GM12878 (cell line): ENCODE data around the gene TMEM150B. TPM values are rescaled to one million over a fixed set of nuclear protein-coding genes. Genes with fewer than 3 reads are reported as not detected.
A peak's percentile ranks its signal among the peaks of the same experiment; 100 is the strongest.

Experiments used
- ATF3 ChIP-seq: IDR thresholded peaks from 2 replicates; pipeline ENCODE4 v1.6.1; 2011; ENCODE audit warnings: low read depth, mild to moderate bottlenecking, low read length, moderate library complexity, borderline replicate concordance; ENCODE audit errors: extremely low read depth
- ATF7 ChIP-seq: fragments of 450-650 bp; IDR thresholded peaks from 2 replicates; pipeline ENCODE4 v1.6.1; 2016; ENCODE audit warnings: low read depth, mild to moderate bottlenecking
- BHLHE40 ChIP-seq, 2 experiments: fragments of 450-650 bp in 1 of 2; IDR thresholded peaks; 2 replicates each; pipeline ENCODE4 v1.6.1; 2011 to 2017; ENCODE audit warnings: low read depth in 2 of 2, borderline replicate concordance in 1 of 2, improper control_type of control experiment in 1 of 2, low read length in 1 of 2, mild to moderate bottlenecking in 1 of 2
- EED ChIP-seq: sonication (generic); IDR thresholded peaks from 2 replicates; pipeline ENCODE4 v1.6.1; 2016; ENCODE audit warnings: antibody characterized with exemption, low read depth
- FOS ChIP-seq: IDR thresholded peaks from 3 replicates; pipeline ENCODE4 v1.6.1; 2011; ENCODE audit warnings: borderline replicate concordance; ENCODE audit not compliant: insufficient read length; ENCODE audit errors: extremely low read depth
- FOXM1 ChIP-seq: IDR thresholded peaks from 2 replicates; pipeline ENCODE4 v1.6.1; 2012; ENCODE audit warnings: low read depth, mild to moderate bottlenecking, inconsistent platforms, low read length, moderate library complexity
- HSF1 ChIP-seq: fragments of 150-350 bp; IDR thresholded peaks from 2 replicates; pipeline ENCODE4 v1.6.1; 2014; ENCODE audit warnings: mild to moderate bottlenecking, low read depth, low read length
- IKZF1 ChIP-seq: fragments of 450-650 bp; conservative IDR thresholded peaks from 2 replicates; pipeline ENCODE4 v1.6.1; 2017; ENCODE audit warnings: antibody characterized with exemption, mild to moderate bottlenecking
- KDM1A ChIP-seq: fragments of 200-600 bp; sonication (generic); IDR thresholded peaks from 2 replicates; pipeline ENCODE4 v1.6.1; 2016; ENCODE audit warnings: borderline replicate concordance
- KLF5 ChIP-seq: fragments of 450-650 bp; IDR thresholded peaks from 2 replicates; pipeline ENCODE4 v1.6.1; 2014; ENCODE audit warnings: mild to moderate bottlenecking; ENCODE audit not compliant: partially characterized antibody
- MAX ChIP-seq: IDR thresholded peaks from 2 replicates; pipeline ENCODE4 v1.6.1; 2012; ENCODE audit warnings: low read depth, low read length, improper control_type of control experiment
- MYB ChIP-seq: fragments of 150-350 bp; IDR thresholded peaks from 2 replicates; pipeline ENCODE4 v1.6.1; 2014; ENCODE audit warnings: mild to moderate bottlenecking, low read depth, low read length, borderline replicate concordance
- MYC ChIP-seq: IDR thresholded peaks from 2 replicates; pipeline ENCODE4 v1.6.1; 2011; ENCODE audit warnings: mild to moderate bottlenecking, low read length, moderate library complexity, inconsistent platforms; ENCODE audit not compliant: insufficient read depth, insufficient replicate concordance, insufficient read length, severe bottlenecking
- NFIC ChIP-seq: IDR thresholded peaks from 2 replicates; pipeline ENCODE4 v1.6.1; 2012; ENCODE audit warnings: low read depth, mild to moderate bottlenecking, inconsistent platforms, low read length, moderate library complexity
- NR2C2 ChIP-seq: IDR thresholded peaks from 2 replicates; pipeline ENCODE4 v1.6.1; 2011; ENCODE audit warnings: borderline replicate concordance, low read depth; ENCODE audit not compliant: control insufficient read depth, insufficient read length
- PAX5 ChIP-seq: IDR thresholded peaks from 2 replicates; pipeline ENCODE4 v1.6.1; 2011; ENCODE audit warnings: low read depth, low read length, borderline replicate concordance
- PAX8 ChIP-seq: fragments of 450-650 bp; IDR thresholded peaks from 2 replicates; pipeline ENCODE4 v1.6.1; 2017; ENCODE audit warnings: mild to moderate bottlenecking, moderate library complexity
- RAD51 ChIP-seq: fragments of 450-650 bp; IDR thresholded peaks from 2 replicates; pipeline ENCODE4 v1.6.1; 2016; ENCODE audit warnings: moderate library complexity, mild to moderate bottlenecking, inconsistent platforms
- RB1 ChIP-seq: fragments of 450-650 bp; formaldehyde crosslinking; IDR thresholded peaks from 2 replicates; pipeline ENCODE4 v1.6.1; 2017; ENCODE audit warnings: mild to moderate bottlenecking, borderline replicate concordance
- SMARCA5 ChIP-seq: fragments of 450-650 bp; IDR thresholded peaks from 2 replicates; pipeline ENCODE4 v1.6.1; 2017; ENCODE audit warnings: mild to moderate bottlenecking
- SPI1 ChIP-seq: IDR thresholded peaks from 2 replicates; pipeline ENCODE4 v1.6.1; 2011; ENCODE audit warnings: low read depth, mild to moderate bottlenecking, low read length, moderate library complexity, borderline replicate concordance; ENCODE audit not compliant: insufficient read depth
- SREBF1 ChIP-seq: IDR thresholded peaks from 2 replicates; pipeline ENCODE4 v1.6.1; 2012; ENCODE audit warnings: mild to moderate bottlenecking, low read length
- SRF ChIP-seq, 2 experiments: IDR thresholded peaks; 2 replicates each; pipeline ENCODE4 v1.6.1; 2011; ENCODE audit warnings: low read depth in 2 of 2, low read length in 2 of 2, mild to moderate bottlenecking in 1 of 2, moderate library complexity in 1 of 2
- STAT1 ChIP-seq: fragments of 450-650 bp; conservative IDR thresholded peaks from 2 replicates; pipeline ENCODE4 v1.6.1; 2014; ENCODE audit warnings: antibody characterized with exemption, mild to moderate bottlenecking
- TAF1 ChIP-seq: IDR thresholded peaks from 2 replicates; pipeline ENCODE4 v1.6.1; 2011; ENCODE audit warnings: mild to moderate bottlenecking, low read depth, low read length, borderline replicate concordance
- TBL1XR1 ChIP-seq: IDR thresholded peaks from 2 replicates; pipeline ENCODE4 v1.6.1; 2012; ENCODE audit warnings: low read depth, low read length, improper control_type of control experiment
- USF2 ChIP-seq: IDR thresholded peaks from 2 replicates; pipeline ENCODE4 v1.6.1; 2011; ENCODE audit warnings: low read depth, low read length, improper control_type of control experiment, borderline replicate concordance
- YY1 ChIP-seq: IDR thresholded peaks from 2 replicates; pipeline ENCODE4 v1.6.1; 2011; ENCODE audit warnings: low read depth, mild to moderate bottlenecking, low read length
- polyA plus RNA-seq, 11 experiments: library from polyadenylated mRNA; depleted of rRNA in 4 of 11; unstranded in 6 of 11; stranded (reverse) in 5 of 11; fragments of >200 nt; fragmentation: Nextera tagmentation in 4 of 11; fragmentation: Illumina TruSeq in 1 of 11; extraction: Ambion mirVana in 4 of 11; extraction: Trizol in 1 of 11; gene quantifications; 1 replicate in 1 of 11; 2 replicates in 10 of 11; pipeline versions ENCODE4 v1.2.1 to v1.2.3, GENCODE V29; 2011 to 2016; ENCODE audit warnings: inconsistent platforms in 2 of 11, missing spikeins in 2 of 11, low read depth in 1 of 11
- total RNA-seq, 4 experiments: library from RNA; depleted of rRNA in 3 of 4; stranded (reverse); fragments of >200 nt in 3 of 4; fragmentation: Illumina TruSeq in 1 of 4; extraction: Trizol in 1 of 4; gene quantifications; 2 replicates each; pipeline versions ENCODE4 v1.2.1 to v1.2.3, GENCODE V29; 2013 to 2021

The TMEM150B gene
- total and polyA plus RNA-seq, 10 of the 15 experiments (the other 5 are each of a cell fraction or from before 2014, with no cell fraction given): 0.09 to 0.23 (median 0.18) TPM; not detected in 6

- TF ChIP-seq MYC (peak; percentile 29), NR2C2 (no peak), PAX5 (peak; percentile 93), USF2 (no peak; the same call in 1 of the 2 replicates), FOS (no peak), YY1 (peak; percentile 99), KLF5 (peak; percentile 43), KDM1A (no peak), MAX (peak; percentile 93), ATF7 (0 out of 2 replicates have a peak, but pooled peaks have one; percentile 35), TBL1XR1 (no peak), RAD51 (no peak), SPI1 (no peak), MYB (no peak), ATF3 (no peak), SREBF1 (no peak), IKZF1 (peak; percentile 80), RB1 (peak; percentile 62; the same call in 1 of the 2 replicates), STAT1 (no peak; the same call in 1 of the 2 replicates), EED (no peak), HSF1 (no peak), FOXM1 (no peak), TAF1 (peak; percentile 87), PAX8 (no peak), SRF (IDR thresholded peaks at IDR 0.05; ENCODE audit: low read depth in 2 of 2, low read length in 2 of 2) (no peak), SMARCA5 (no peak), NFIC (no peak), BHLHE40 (IDR thresholded peaks at IDR 0.05; ENCODE audit: borderline replicate concordance in 1 of 2, low read depth in 2 of 2, low read length in 1 of 2) (peak; percentile 69 to 91; a peak in 3 of 4 replicates)
Observed at GRCh38 chr19:55279770-55280643, 45.1 kb downstream of the TMEM150B start, which contains the start of gene HSPBP1 (continued).
